Esophagus muscularis mucosa (tissue), 4 donors: ENCODE measurements around the gene PTPRT. TPM values are rescaled to one million over a fixed set of nuclear protein-coding genes. Genes with fewer than 3 reads are reported as not detected.

Experiments used
- DNase-seq: peaks from one replicate; pipeline ENCODE4 v3.0.0-alpha.2; 2017; ENCODE audit errors: extremely low spot score
- H3K27ac ChIP-seq, 4 donors: fragments of 200-600 bp; sonication (generic); replicated peaks in 1 of 4; 1 replicate in 3 of 4; 2 replicates in 1 of 4; pipeline ENCODE4 v1.5.1; 2016 to 2019; ENCODE audit warnings: mild to moderate bottlenecking in 1 of 4
- H3K27me3 ChIP-seq, 4 donors: fragments of 200-600 bp; sonication (generic); one replicate each; pipeline versions ENCODE4 v1.5.1 to v1.6.0; 2016 to 2019
- H3K36me3 ChIP-seq, 4 donors: fragments of 200-600 bp; sonication (generic); one replicate each; pipeline ENCODE4 v1.5.1; 2016 to 2019
- H3K4me1 ChIP-seq, 4 donors: fragments of 200-600 bp; sonication (generic); one replicate each; pipeline ENCODE4 v1.5.1; 2016 to 2019
- H3K4me3 ChIP-seq, 4 donors: fragments of 200-600 bp; sonication (generic); 1 replicate in 2 of 4; 2 replicates in 2 of 4; pipeline ENCODE4 v1.5.1; 2016 to 2019; ENCODE audit warnings: mild to moderate bottlenecking in 4 of 4, moderate library complexity in 1 of 4
- H3K9me3 ChIP-seq, 4 donors: fragments of 200-600 bp; sonication (generic); 1 replicate in 3 of 4; 2 replicates in 1 of 4; pipeline ENCODE4 v1.5.1; 2016 to 2019
- CTCF ChIP-seq, 3 experiments: fragments of 200-600 bp in 2 of 3; fragments of 450-650 bp in 1 of 3; sonication (generic) in 2 of 3; IDR thresholded peaks; one replicate each; pipeline ENCODE4 v1.5.1; 2017 to 2019; ENCODE audit warnings: antibody characterized with exemption in 3 of 3, mild to moderate bottlenecking in 2 of 3, moderate library complexity in 1 of 3
- EP300 ChIP-seq: sonication (generic); formaldehyde crosslinking; IDR thresholded peaks from one replicate; pipeline ENCODE4 v1.6.1; 2017; ENCODE audit warnings: antibody characterized with exemption
- POLR2A ChIP-seq: fragments of 450-650 bp; IDR thresholded peaks from one replicate; pipeline ENCODE4 v1.6.1; 2017; ENCODE audit warnings: antibody characterized with exemption, moderate library complexity, mild to moderate bottlenecking, low read depth
- POLR2AphosphoS5 ChIP-seq, 2 donors: sonication (generic); formaldehyde crosslinking; IDR thresholded peaks; one replicate each; pipeline ENCODE4 v1.6.1; 2017; ENCODE audit warnings: antibody characterized with exemption in 2 of 2
- WGBS: methylation state at CpG from one replicate; pipeline ENCODE4 v1.1.5; 2018; 5-methylcytosine and 5-hydroxymethylcytosine counted together
- intact Hi-C: fragments of 100-400 bp; cut with DNase I; formaldehyde crosslinking; loops from one replicate; pipeline ENCODE4 v1.15.1; 2023
- total RNA-seq, 4 donors: library from RNA; depleted of rRNA; stranded (reverse); fragments of >200 nt; gene quantifications; one replicate each; pipeline versions ENCODE4 v1.1.0 to v1.2.1, GENCODE V29; 2016

PTPRT gene
- total RNA-seq, 4 donors from 2014 or later: 0.06 to 0.39 TPM; not detected in 2

GRCh38 chr20:42067174-42067573, 1122.5 kb downstream of the PTPRT start:
- no peak overlapping the region for H3K4me3 ChIP-seq
- DNase-seq: no peak
- intact Hi-C loops: no loop called here
- no peaks in the 10 kb centered on the region for H3K9me3 ChIP-seq
- no peaks in the 10 kb centered on the region for H3K36me3 ChIP-seq
- H3K27me3 ChIP-seq: peaks cover 0 to 13% (median 0%) of the 10 kb centered on the region in 4 donors
- TF ChIP-seq POLR2AphosphoS5 (IDR thresholded peaks at IDR 0.05) (no peak), EP300 (no peak)
- H3K27ac ChIP-seq: no peak overlapping the region
- no peaks in the 10 kb centered on the region for H3K4me1 ChIP-seq
- 65% methylated on average over 5 of the region's 5 CpGs for WGBS

DNA sequence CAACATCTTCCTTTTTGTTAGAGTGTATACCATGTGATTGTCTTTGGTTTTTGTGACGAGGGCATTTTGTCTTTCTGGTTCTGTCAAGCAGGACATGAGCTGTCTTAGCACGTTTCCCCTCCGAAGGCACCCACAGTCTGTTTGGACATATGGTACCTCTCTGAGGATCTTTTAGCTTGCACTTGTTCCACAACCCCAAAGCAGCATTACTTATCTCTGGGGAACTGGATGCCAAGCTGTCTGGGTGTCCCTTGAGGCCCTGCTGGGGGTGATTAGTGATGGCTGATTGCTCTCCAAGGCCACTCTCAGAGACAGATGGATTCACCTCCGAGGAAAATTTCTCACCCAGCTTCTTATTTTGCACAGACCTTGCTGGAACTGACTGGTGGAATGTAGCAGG, 1126.6 kb downstream of the PTPRT start:
- intact Hi-C loops: no loop called here
- Histone ChIP-seq H3K36me3 (no peaks in the 10 kb centered on the region), H3K27ac (no peak overlapping the region), H3K4me3 (no peak overlapping the region), H3K9me3 (no peaks in the 10 kb centered on the region), H3K4me1 (no peaks in the 10 kb centered on the region), H3K27me3 (no peaks in the 10 kb centered on the region)
- no peak for TF ChIP-seq CTCF (IDR thresholded peaks at IDR 0.05)
- no peak for TF ChIP-seq EP300
- TF ChIP-seq POLR2A: no peak
- TF ChIP-seq POLR2AphosphoS5 (IDR thresholded peaks at IDR 0.05): no peak
- 76% methylated on average over 4 of the region's 4 CpGs for WGBS
- no peak for DNase-seq

GRCh38 chr20:42053350-42053749, 1136.4 kb downstream of the PTPRT start:
- TF ChIP-seq POLR2AphosphoS5 (IDR thresholded peaks at IDR 0.05): no peak
- no peak for TF ChIP-seq POLR2A
- no peak for TF ChIP-seq CTCF (IDR thresholded peaks at IDR 0.05)
- TF ChIP-seq EP300: no peak
- Histone ChIP-seq H3K27me3 (peaks cover 0 to 30% (median 0%) of the 10 kb centered on the region in 4 donors), H3K4me3 (no peak overlapping the region), H3K36me3 (no peaks in the 10 kb centered on the region), H3K4me1 (no peaks in the 10 kb centered on the region), H3K27ac (no peak overlapping the region), H3K9me3 (no peaks in the 10 kb centered on the region)
- intact Hi-C loops: no loop called here
- no peak for DNase-seq
- 68% methylated on average over 3 of the region's 3 CpGs for WGBS

GRCh38 chr20:42051921-42052320, 1137.8 kb downstream of the PTPRT start:
- intact Hi-C loops: no loop called here
- TF ChIP-seq CTCF (IDR thresholded peaks at IDR 0.05): no peak
- no peak for TF ChIP-seq EP300
- no peak for TF ChIP-seq POLR2AphosphoS5 (IDR thresholded peaks at IDR 0.05)
- no peak for TF ChIP-seq POLR2A

GRCh38 chr20:42046371-42047085, 1143.2 kb downstream of the PTPRT start:
- Histone ChIP-seq H3K4me1 (no peaks in the 10 kb centered on the region), H3K9me3 (peaks cover 0 to 6% (median 3%) of the 10 kb centered on the region in 4 donors), H3K4me3 (no peak overlapping the region), H3K27me3 (peaks cover 0 to 19% (median 0%) of the 10 kb centered on the region in 4 donors), H3K36me3 (no peaks in the 10 kb centered on the region), H3K27ac (no peak overlapping the region)
- intact Hi-C loops: no loop called here
- no peak for DNase-seq
- WGBS: 48% methylated on average over 7 of the region's 7 CpGs
- no peak for TF ChIP-seq POLR2A
- no peak for TF ChIP-seq EP300
- no peak for TF ChIP-seq POLR2AphosphoS5 (IDR thresholded peaks at IDR 0.05)
- TF ChIP-seq CTCF (IDR thresholded peaks at IDR 0.05): no peak

More at GRCh38 chr20:42051921-42052320, 1137.8 kb downstream of the PTPRT start:
- Histone ChIP-seq H3K27me3 (peaks cover 0 to 30% (median 0%) of the 10 kb centered on the region in 4 donors), H3K9me3 (no peaks in the 10 kb centered on the region), H3K4me1 (no peaks in the 10 kb centered on the region), H3K36me3 (no peaks in the 10 kb centered on the region), H3K27ac (no peak overlapping the region), H3K4me3 (no peak overlapping the region)
- no peak for DNase-seq
- 64% methylated on average over 4 of the region's 5 CpGs for whole genome bisulfite sequencing
